Kidney glomerular epithelial cell (primary cell): Measurements from ENCODE around the gene TELO2.

ENCODE experiments used
- DNase-seq: peaks from one replicate; lab custom pipeline; 2025; lab: John Stamatoyannopoulos, UW

TELO2 gene

GRCh38 chr16:1518626-1519135, 25.5 kb downstream of the TELO2 start:
- DNase-seq = no peak

GRCh38 chr16:1519831-1520230, 26.7 kb downstream of the TELO2 start:
- no peak for DNase-seq

GRCh38 chr16:1520461-1520860, 27.3 kb downstream of the TELO2 start:
- DNase-seq = no peak

GRCh38 chr16:1523581-1524245, 30.6 kb downstream of the TELO2 start:
- no peak for DNase-seq

- no peak for DNase-seq
These were observed 31.2 kb downstream of the TELO2 start for GRCh38 chr16:1524366-1524765.

GRCh38 chr16:1525871-1526607, 32.9 kb downstream of the TELO2 start:
- no peak for DNase-seq

GRCh38 chr16:1526608-1527555, 33.7 kb downstream of the TELO2 start:
- no peak for DNase-seq

- no peak for DNase-seq
These were observed 35.0 kb downstream of the TELO2 start for GRCh38 chr16:1527836-1528811.

GRCh38 chr16:1528921-1529537, 35.9 kb downstream of the TELO2 start:
- no peak for DNase-seq

- DNase-seq = no peak
These were observed 37.3 kb downstream of the TELO2 start for GRCh38 chr16:1530349-1530882.

- DNase-seq = no peak
These were observed 37.9 kb downstream of the TELO2 start for GRCh38 chr16:1530883-1531637.

- no peak for DNase-seq
These were observed 38.4 kb downstream of the TELO2 start for GRCh38 chr16:1531638-1531910.

GRCh38 chr16:1532081-1532760, 39.1 kb downstream of the TELO2 start:
- DNase-seq = no peak

GRCh38 chr16:1532771-1533170, 39.6 kb downstream of the TELO2 start:
- DNase-seq = no peak

- DNase-seq = no peak
These were observed 40.3 kb downstream of the TELO2 start, which contains the start of gene TMEM204 for GRCh38 chr16:1533443-1533951. Gene TMEM204, plus strand, starts transcription at chr16:1533666. Its CDS starts 610 bp downstream, at chr16:1534276.

- no peak for DNase-seq
These were observed 41.2 kb downstream of the TELO2 start for GRCh38 chr16:1534021-1535020.

- DNase-seq = no peak
These were observed 42.5 kb downstream of the TELO2 start for GRCh38 chr16:1535391-1536291.
